Activated CD8-positive, alpha-beta memory T cell treated with anti-CD3 and anti-CD28 coated beads, Interleukin-2, amount 50 U/mL, for 48 hours (primary cell): Measurements from ENCODE around the gene SAMD4B.

Experiments
- DNase-seq: peaks from one replicate; pipeline ENCODE4 v3.0.0-alpha.2; 2020

The SAMD4B gene

DNA sequence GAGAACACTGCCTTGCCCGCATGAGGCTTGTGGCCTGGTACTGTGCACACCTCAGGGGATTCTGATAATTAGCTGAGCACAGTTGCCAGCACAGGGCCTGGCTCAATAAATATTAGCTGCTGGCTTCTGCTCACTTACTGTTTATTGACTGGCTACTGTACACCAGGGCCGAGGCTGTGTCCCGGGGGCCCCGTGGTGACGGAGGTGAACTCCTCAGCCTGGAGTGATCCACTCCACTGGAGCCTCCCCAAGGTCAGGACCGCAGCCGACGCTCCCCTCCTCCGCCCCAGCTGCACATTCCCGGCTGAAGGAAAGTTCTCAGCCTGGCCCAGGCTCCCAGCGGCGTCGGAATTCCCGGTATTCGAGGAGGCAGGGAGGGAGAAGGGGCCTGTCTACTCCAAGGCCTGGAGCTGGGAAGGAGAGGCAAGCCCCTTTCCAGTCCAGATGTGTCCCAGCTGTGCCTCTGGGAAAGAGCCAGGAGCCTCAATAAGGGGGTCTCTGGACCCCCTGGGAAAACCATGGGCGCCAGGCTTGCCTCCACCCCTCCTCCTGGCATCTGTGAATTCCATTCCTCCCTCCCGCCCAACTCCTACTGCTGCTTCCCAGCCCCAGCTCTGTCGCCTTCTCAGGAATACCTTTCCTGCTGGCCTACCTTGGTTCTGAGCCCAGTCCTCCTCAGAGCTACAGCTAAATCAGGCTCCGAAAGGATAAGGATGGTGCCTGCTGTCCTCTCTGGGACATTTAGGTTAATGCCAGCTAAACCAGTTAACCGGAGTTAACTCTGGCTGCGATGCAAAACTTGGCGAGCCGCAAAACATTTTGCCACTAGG is 86.3 kb downstream of the SAMD4B start:
- DNase-seq: no peak

- peak; percentile 86 for DNase-seq
Measured at GRCh38 chr19:39430675-39431593, 88.7 kb downstream of the SAMD4B start.

GRCh38 chr19:39432677-39433025 is 90.4 kb downstream of the SAMD4B start:
- DNase-seq: no peak

DNA sequence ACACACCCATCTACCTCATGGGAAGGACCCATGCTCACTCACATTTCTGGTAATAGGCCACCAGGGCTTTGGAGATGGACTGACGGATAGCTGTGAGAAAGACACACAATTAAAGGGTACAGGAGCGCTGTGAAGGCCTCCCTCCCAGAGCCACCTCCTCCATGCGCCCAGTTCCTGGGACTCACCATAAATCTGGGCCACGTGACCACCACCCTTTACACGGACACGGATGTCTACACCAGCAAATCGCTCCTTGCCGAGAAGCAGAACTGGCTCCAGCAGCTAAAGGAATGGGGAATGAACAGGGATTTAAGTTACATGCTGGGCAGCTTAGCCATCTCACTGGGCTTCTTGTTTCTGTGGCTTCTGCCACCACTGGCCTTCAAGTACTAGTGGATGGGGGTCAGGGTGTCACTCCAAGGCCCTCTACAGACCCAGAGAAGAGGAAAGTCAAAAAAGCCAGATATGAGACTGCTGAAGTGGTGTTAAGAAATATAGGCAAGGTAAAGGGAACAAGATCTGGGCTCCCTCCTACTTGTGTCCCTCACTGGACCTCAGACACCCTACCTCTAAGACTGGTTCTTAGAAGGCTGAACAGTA is 91.4 kb downstream of the SAMD4B start:
- no peak for DNase-seq

- no peak for DNase-seq
Measured at GRCh38 chr19:39434123-39435076, 92.2 kb downstream of the SAMD4B start.
